GM12891 (cell line): Measurements from ENCODE around the gene TUBB8.

Experiments
- POLR2A ChIP-seq: IDR thresholded peaks from 2 replicates; pipeline ENCODE4 v1.6.1; 2011; ENCODE audit warnings: low read depth, low read length, control low read depth
- POLR2AphosphoS5 ChIP-seq: IDR thresholded peaks from 2 replicates; pipeline ENCODE4 v1.6.1; 2011; ENCODE audit warnings: low read depth, low read length, control low read depth
- TAF1 ChIP-seq: IDR thresholded peaks from 2 replicates; pipeline ENCODE4 v1.6.1; 2011; ENCODE audit warnings: low read depth, low read length, control low read depth

DNA sequence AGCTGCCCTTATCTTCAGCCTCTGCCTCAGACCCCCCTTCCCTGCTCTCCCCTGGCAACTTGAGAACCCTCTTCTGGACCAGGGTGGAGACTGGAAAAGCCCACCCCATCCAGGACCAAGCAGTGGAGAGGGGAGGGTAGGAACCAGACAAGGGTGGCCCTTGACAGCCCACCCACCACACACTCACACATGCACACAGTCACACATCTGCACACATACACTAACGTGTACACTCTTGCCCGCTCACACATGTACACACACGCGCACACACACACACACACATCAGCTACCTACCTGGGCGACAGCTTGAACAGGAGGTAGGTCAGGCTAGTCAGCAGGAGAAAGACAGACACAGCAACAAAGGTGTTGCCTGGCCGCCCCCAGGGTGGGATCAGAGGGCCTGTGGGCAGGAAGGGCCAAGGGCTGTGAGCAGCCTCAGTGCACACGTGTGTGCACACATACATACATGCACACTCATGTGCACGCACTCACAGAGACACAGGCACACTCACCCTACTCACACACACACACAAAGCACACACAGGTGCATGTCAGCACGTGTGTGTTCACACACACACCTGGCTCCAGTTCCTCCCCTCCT, 34.9 kb upstream of the TUBB8 start:
- TF ChIP-seq POLR2A: no peak
- no peak for TF ChIP-seq TAF1
- TF ChIP-seq POLR2AphosphoS5: no peak
